Stimulated activated CD8-positive, alpha-beta memory T cell treated with anti-CD3 and anti-CD28 coated beads, Interleukin-12 subunit alpha, Interleukin-12 subunit beta, amount 100 ng/mL, for 24 hours (primary cell): Measurements from ENCODE around the gene THOC6.
"Not testable (repeated sequence)": the region's sequence is repeated elsewhere in the genome, so short reads cannot be mapped to it uniquely, and the experiment has no call there.

Experiments used
- DNase-seq: peaks from one replicate; pipeline ENCODE4 v3.0.0-alpha.2; 2020; ENCODE audit errors: extremely low read depth

Gene THOC6

GRCh38 chr16:3054965-3055733 is 31.3 kb downstream of the THOC6 start:
- no peak for DNase-seq

GRCh38 chr16:3055734-3056115 is 31.9 kb downstream of the THOC6 start:
- not testable (repeated sequence) for DNase-seq

DNA sequence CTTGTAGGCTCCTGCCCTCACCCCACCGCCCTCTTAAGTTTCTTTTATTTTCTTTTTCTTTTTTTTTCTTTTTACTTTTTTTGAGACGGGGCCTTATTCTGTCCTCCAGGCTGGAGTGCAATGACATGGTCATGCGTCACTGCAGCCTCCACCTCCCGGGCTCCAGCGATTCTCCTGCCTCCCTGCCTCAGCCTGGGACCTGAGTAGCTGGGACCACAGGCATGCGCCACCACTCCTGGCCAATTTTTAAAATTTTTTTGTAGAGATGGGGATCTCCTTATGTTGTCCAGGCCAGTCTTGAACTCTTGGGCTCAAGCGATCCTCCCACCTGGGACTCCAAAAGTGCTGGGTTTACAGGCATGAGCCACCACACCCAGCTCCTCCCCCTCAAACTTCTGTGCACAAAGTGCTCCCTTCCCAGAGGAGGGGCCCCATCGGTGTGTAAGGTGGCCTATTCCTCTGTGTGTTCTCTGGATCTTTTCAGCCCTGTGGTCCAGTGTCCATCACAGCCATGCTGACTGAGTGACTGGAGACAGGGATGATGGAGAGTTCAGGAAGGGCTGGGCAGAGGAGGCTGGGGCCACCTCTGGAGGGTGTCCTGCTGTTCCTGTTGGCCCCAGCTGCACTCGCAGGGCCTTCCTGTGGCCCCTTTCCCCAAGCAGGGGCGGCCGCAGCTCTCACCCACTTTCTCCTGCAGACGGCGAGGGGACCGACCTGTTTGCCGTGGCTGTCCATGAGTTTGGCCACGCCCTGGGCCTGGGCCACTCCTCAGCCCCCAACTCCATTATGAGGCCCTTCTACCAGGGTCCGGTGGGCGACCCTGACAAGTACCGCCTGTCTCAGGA is 32.7 kb downstream of the THOC6 start:
- no peak for DNase-seq

GRCh38 chr16:3057181-3058138 is 33.6 kb downstream of the THOC6 start:
- no peak for DNase-seq

DNA sequence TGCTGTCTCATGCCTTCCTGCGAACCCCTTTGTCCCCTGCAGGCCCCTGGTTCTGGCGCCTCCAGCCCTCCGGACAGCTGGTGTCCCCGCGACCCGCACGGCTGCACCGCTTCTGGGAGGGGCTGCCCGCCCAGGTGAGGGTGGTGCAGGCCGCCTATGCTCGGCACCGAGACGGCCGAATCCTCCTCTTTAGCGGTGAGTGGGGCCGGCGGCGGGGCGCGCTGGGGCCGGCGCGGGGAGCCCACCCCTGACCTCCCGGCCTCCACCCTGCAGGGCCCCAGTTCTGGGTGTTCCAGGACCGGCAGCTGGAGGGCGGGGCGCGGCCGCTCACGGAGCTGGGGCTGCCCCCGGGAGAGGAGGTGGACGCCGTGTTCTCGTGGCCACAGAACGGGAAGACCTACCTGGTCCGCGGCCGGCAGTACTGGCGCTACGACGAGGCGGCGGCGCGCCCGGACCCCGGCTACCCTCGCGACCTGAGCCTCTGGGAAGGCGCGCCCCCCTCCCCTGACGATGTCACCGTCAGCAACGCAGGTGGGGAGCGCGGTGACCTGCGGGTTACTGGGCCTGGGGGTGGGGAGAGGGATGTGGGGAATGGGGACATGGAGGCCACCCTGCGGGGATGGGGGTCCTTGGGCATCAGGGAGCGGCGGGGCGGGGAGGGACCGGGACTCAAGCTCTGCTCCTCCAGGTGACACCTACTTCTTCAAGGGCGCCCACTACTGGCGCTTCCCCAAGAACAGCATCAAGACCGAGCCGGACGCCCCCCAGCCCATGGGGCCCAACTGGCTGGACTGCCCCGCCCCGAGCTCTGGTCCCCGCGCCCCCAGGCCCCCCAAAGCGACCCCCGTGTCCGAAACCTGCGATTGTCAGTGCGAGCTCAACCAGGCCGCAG is 34.5 kb downstream of the THOC6 start:
- DNase-seq, result no peak

- peak; percentile 65 for DNase-seq
Observed at GRCh38 chr16:3059041-3059722, 35.3 kb downstream of the THOC6 start.

DNA sequence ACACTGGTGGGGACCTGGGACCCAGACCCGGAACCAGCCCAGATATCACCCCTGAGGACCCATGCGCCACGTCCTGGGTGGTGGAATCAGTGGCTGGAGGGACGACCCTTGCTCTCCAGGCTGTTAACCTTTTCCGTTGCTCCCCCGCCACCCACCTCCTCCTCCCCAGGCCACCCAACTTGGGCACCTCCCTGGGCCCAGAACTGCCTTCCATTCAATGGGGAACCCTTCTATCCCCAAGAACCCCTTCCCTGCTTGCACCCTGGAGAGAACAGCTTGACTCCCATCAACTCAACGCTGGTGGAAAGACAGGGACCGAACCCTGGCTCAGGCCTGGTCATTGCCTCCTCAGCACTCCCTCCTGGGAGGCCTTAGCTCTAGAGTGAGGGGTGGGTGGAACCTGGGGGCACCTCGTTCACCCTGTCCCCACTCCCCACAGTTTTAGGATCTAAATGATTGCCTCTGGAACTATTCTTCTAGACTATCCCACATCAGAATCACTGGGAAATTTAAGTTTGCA is 35.9 kb downstream of the THOC6 start:
- no peak for DNase-seq

- DNase-seq, result no peak
Observed at GRCh38 chr16:3060339-3061127, 36.7 kb downstream of the THOC6 start.

GRCh38 chr16:3062553-3062952 is 38.7 kb downstream of the THOC6 start:
- no peak for DNase-seq

- no peak for DNase-seq
Observed at GRCh38 chr16:3063625-3064386, 40.0 kb downstream of the THOC6 start.

DNA sequence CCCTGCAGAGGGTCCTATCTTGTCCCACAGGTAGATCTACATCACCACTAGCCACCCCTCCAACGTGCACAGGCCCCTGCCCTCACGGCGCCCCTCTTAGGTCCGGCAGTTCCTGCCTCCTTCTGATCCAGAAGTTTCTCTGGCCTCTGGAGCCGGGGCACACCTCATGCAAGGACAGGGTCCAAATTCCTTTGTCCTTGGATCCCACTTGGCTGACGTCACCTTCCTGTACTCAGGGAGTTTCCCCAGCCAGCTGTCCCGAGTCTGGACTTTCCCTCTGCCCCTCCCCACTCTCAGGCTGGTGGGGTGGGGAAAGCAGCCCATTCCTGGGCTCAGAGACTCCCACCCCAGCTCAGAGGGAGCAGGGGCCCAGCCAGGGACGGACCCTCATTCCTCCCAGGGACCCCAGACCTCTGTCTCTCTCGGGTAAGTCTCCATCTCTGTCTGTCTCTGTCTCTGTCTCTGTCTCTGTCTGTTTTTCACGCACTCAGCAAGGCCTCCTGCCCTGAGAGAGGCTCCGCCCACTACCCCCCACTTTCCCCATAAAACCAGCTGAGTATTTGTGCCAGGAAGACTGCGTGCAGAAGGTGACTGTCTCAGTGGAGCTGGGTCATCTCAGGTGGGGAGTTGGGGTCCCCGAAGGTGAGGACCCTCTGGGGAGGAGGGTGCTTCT is 41.4 kb downstream of the THOC6 start, which contains the start of gene IL32:
Gene IL32, plus strand, starts transcription at position 572 of the 673 bp plus-strand sequence. CDS start 172 bp downstream, outside the sequence.
- no peak for DNase-seq

DNA sequence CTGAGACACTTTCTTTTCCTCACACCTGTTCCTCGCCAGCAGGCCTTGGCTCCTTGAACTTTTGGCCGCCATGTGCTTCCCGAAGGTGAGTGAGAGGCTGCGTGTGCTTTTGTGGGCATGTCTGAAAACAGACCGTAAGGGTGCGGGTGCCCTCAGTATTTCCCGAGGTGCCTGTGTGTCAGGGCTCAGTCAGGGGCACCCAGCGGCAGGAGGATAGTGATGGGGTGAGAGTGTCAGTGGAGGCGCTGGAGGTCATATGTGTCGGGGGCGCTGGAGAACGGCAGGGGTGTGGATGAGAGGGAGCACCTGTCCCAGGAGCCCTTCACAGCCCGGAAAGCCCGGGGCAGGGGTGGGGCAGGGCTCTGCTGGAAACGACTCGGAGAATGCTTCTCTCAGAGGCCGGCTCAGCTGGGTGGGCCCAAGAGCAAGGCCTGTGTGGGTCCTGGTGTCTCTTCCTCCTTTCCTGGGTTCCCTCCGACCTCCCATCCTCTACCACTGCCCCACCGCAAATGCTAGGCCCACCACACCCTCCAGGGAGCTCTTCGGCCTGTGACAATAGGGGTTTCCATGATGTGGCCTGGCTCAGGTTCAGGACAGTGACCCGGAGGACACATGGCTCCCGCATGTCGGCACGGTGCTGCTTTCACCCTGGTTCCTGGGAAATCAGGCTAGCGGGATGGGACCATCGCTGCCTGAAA is 42.1 kb downstream of the THOC6 start:
- DNase-seq, result no peak

DNA sequence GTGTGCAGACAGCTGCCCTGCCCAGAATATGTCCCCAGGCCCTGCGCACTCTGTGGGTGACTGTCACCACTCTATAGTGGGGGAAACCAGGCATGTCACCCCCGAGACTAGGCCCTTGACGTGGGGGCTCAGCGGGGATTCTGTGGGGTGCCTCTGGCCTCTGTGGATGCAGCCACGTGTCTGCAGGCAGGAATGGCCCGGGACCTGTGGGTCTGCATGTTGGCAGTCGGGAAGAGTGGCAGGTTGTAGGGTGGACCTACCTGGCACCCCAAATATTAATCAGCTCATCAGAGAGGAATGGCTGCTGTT is 42.6 kb downstream of the THOC6 start:
- DNase-seq, result no peak

DNA sequence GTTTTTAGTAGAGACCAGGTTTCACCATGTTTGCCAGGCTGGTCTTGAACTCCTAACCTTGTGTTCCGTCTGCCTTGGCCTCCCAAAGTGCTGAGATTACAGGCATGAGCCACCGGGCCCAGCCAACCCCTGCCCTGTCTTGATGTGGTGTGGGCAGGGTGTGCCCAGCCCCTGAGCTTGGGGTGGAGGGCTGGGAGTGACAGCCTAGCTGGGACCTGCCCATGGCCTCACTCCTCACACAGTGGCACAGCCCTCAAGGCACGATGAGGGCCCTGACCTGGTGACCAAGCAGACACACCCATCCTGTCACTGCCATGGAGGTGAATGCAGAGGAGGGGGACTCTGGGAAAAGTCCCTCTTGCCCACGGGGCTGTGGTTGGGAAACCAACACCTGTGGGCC is 44.7 kb downstream of the THOC6 start:
- DNase-seq, result no peak

GRCh38 chr16:3069146-3069545 is 45.3 kb downstream of the THOC6 start:
- DNase-seq, result not testable (repeated sequence)

GRCh38 chr16:3070608-3071111 is 46.8 kb downstream of the THOC6 start:
- DNase-seq, result no peak

DNA sequence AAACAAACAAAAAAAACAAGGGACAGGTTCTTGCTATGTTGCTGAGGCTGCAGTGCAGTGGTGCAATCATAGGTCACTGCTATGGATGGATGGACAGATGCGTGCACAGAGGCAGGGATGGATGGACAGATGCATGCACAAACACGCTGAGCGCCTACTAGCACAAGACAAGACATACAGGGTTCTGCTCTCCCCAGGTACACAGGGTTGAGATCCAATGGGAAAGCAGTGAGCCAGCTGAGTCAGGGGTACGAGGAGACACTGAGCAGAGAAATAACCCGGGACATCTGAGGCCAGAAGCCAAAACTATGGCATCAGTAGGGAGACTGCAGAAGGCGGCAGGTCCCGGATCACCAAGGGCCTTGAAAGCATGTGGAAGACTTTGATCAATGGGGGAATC is 47.8 kb downstream of the THOC6 start:
- DNase-seq, result no peak
